GM12878 (cell line): ENCODE results near the gene MGAT1. TPM values are rescaled to one million over a fixed set of nuclear protein-coding genes. Genes with fewer than 3 reads are reported as not detected.

ENCODE experiments used
- ATAC-seq: fragments of 200-7000 bp; cut with Tn5 transposase; 3 replicates; pipeline ENCODE4 v1.9.1; 2020; ENCODE audit warnings: mild to moderate bottlenecking, moderate library complexity
- BruUV-seq: library from RNA; stranded (reverse); fragments of 400-500 nt; replicated peaks from 2 replicates; lab custom pipeline; 2021; lab: Mats Ljungman, UMichigan
- CTCF ChIA-PET: fragments of 300-600 bp; sonication (Branson Sonifier 250); formaldehyde crosslinking; extraction: SDS; loops from one replicate; lab custom pipeline; 2021; ENCODE audit warnings: inconsistent platforms; lab: Yijun Ruan, JAX
- POLR2A ChIA-PET: fragments of 350-600 bp; formaldehyde crosslinking; extraction: SDS; loops from one replicate; lab custom pipeline; 2021; ENCODE audit warnings: inconsistent platforms; lab: Charles Lee
- RAD21 ChIA-PET: fragments of 300-600 bp; sonication (Branson Sonifier 250); formaldehyde crosslinking; loops from one replicate; lab custom pipeline; 2023; ENCODE audit warnings: antibody characterized with exemption; ENCODE audit not compliant: unreplicated experiment; lab: Charles Lee
- SMC1A ChIA-PET: fragments of 300-600 bp; sonication (Branson Sonifier 250); formaldehyde crosslinking; loops from one replicate; lab custom pipeline; 2023; ENCODE audit not compliant: unreplicated experiment, uncharacterized antibody; lab: Charles Lee
- DNase-seq: peaks from one replicate; pipeline ENCODE4 v3.0.0-alpha.2; 2011; ENCODE audit warnings: low read depth, low spot score
- FAIRE-seq: peaks from 3 replicates; lab custom pipeline; 2011; peaks lifted over from hg19 to GRCh38; lab: Jason Lieb, UNC
- H2AFZ ChIP-seq: 2 replicates; pipeline ENCODE4 v1.6.0; 2011; ENCODE audit warnings: low read depth, low read length, control low read depth; ENCODE audit not compliant: control insufficient read depth
- H3K27ac ChIP-seq: 2 replicates; pipeline ENCODE4 v1.5.1; 2011; ENCODE audit warnings: control low read depth; ENCODE audit not compliant: control insufficient read depth, insufficient read depth
- H3K27me3 ChIP-seq, 2 experiments: replicated peaks in 1 of 2; 2 replicates each; pipeline versions ENCODE4 v1.6.0 to v1.6.1; 2011; ENCODE audit warnings: low read length in 1 of 2; ENCODE audit not compliant: control insufficient read depth in 2 of 2, insufficient read depth in 2 of 2
- H3K36me3 ChIP-seq, 2 experiments: 2 replicates each; pipeline ENCODE4 v1.5.1; 2011; ENCODE audit warnings: low read length in 1 of 2; ENCODE audit not compliant: control insufficient read depth in 2 of 2, insufficient read depth in 2 of 2
- H3K4me1 ChIP-seq: 2 replicates; pipeline ENCODE4 v1.6.1; 2011; ENCODE audit warnings: mild to moderate bottlenecking, low read length, moderate library complexity, mixed read lengths; ENCODE audit not compliant: control insufficient read depth, insufficient read depth
- H3K4me2 ChIP-seq: 2 replicates; pipeline ENCODE4 v1.6.0; 2011; ENCODE audit warnings: control low read depth; ENCODE audit not compliant: control insufficient read depth, insufficient read depth
- H3K4me3 ChIP-seq: fragments of 200-600 bp; sonication (generic); 2 replicates; pipeline ENCODE4 v1.5.1; 2016
- H3K79me2 ChIP-seq: 2 replicates; pipeline ENCODE4 v1.6.0; 2011; ENCODE audit warnings: low read length; ENCODE audit not compliant: control insufficient read depth, insufficient read depth
- H3K9ac ChIP-seq: 2 replicates; pipeline ENCODE4 v1.8.0; 2011; ENCODE audit warnings: low read length, control low read depth, mixed read lengths; ENCODE audit not compliant: control insufficient read depth, insufficient read depth
- H3K9me3 ChIP-seq: replicated peaks from 3 replicates; pipeline ENCODE4 v1.5.1; 2011; ENCODE audit warnings: mild to moderate bottlenecking, low read length; ENCODE audit not compliant: control insufficient read depth, insufficient read depth
- H4K20me1 ChIP-seq: 2 replicates; pipeline ENCODE4 v1.6.0; 2011; ENCODE audit not compliant: control insufficient read depth, insufficient read depth
- BACH1 ChIP-seq: fragments of 450-650 bp; IDR thresholded peaks from 2 replicates; pipeline ENCODE4 v1.6.1; 2017; ENCODE audit warnings: mild to moderate bottlenecking, borderline replicate concordance
- KDM1A ChIP-seq: fragments of 200-600 bp; sonication (generic); IDR thresholded peaks from 2 replicates; pipeline ENCODE4 v1.6.1; 2016; ENCODE audit warnings: borderline replicate concordance
- MAX ChIP-seq: IDR thresholded peaks from 2 replicates; pipeline ENCODE4 v1.6.1; 2012; ENCODE audit warnings: low read depth, low read length, improper control_type of control experiment
- RELA ChIP-seq: fragments of 450-650 bp; IDR thresholded peaks from 2 replicates; pipeline ENCODE4 v1.8.0; 2014; ENCODE audit warnings: borderline replicate concordance; ENCODE audit not compliant: partially characterized antibody
- SIX5 ChIP-seq: IDR thresholded peaks from 2 replicates; pipeline ENCODE4 v1.6.1; 2011; ENCODE audit warnings: mild to moderate bottlenecking, low read depth, low read length, moderate library complexity; ENCODE audit not compliant: severe bottlenecking
- ZNF207 ChIP-seq: fragments of 450-650 bp; IDR thresholded peaks from 2 replicates; pipeline ENCODE4 v1.6.1; 2014; ENCODE audit warnings: antibody characterized with exemption, mild to moderate bottlenecking, borderline replicate concordance
- ZNF592 ChIP-seq: fragments of 450-650 bp; IDR thresholded peaks from 2 replicates; pipeline ENCODE4 v1.6.1; 2017; ENCODE audit warnings: mild to moderate bottlenecking, moderate library complexity
- WGBS: methylation state at CpG from one replicate; pipeline ENCODE4 v1.1.6; 2016; ENCODE audit warnings: low lambda C conversion rate; ENCODE audit not compliant: insufficient replicate concordance, insufficient coverage; ENCODE audit errors: missing lambda C conversion rate; 5-methylcytosine and 5-hydroxymethylcytosine counted together
- in situ Hi-C: fragments of 300-500 bp; cut with MboI; formaldehyde crosslinking; loops from 9 replicates; pipeline ENCODE4 v1.14.3; 2018; ENCODE audit warnings: mixed read lengths
- intact Hi-C: fragments of 100-400 bp; cut with micrococcal nuclease; formaldehyde crosslinking; loops from one replicate; pipeline ENCODE4 v1.14.2; 2022; ENCODE audit not compliant: unreplicated experiment
- polyA plus RNA-seq, 11 experiments: library from polyadenylated mRNA; depleted of rRNA in 4 of 11; unstranded in 6 of 11; stranded (reverse) in 5 of 11; fragments of >200 nt; fragmentation: Nextera tagmentation in 4 of 11; fragmentation: Illumina TruSeq in 1 of 11; extraction: Ambion mirVana in 4 of 11; extraction: Trizol in 1 of 11; gene quantifications; 1 replicate in 1 of 11; 2 replicates in 10 of 11; pipeline versions ENCODE4 v1.2.1 to v1.2.3, GENCODE V29; 2011 to 2016; ENCODE audit warnings: inconsistent platforms in 2 of 11, missing spikeins in 2 of 11, low read depth in 1 of 11
- total RNA-seq, 4 experiments: library from RNA; depleted of rRNA in 3 of 4; stranded (reverse); fragments of >200 nt in 3 of 4; fragmentation: Illumina TruSeq in 1 of 4; extraction: Trizol in 1 of 4; gene quantifications; 2 replicates each; pipeline versions ENCODE4 v1.2.1 to v1.2.3, GENCODE V29; 2013 to 2021
- TF ChIP-seq, protein P1 (sequence below): fragments of 450-650 bp; formaldehyde crosslinking; IDR thresholded peaks from 2 replicates; pipeline ENCODE4 v1.5.0; 2022; ENCODE audit warnings: mild to moderate bottlenecking, missing genetic modification characterization
- TF ChIP-seq, protein P2 (sequence below): fragments of 150-350 bp; IDR thresholded peaks from 2 replicates; pipeline ENCODE4 v1.6.1; 2016; ENCODE audit warnings: low read depth, low read length

MGAT1 gene
- total and polyA plus RNA-seq, 10 of the 15 experiments (the other 5 are each of a cell fraction or from before 2014, with no cell fraction given): 3.1 to 88.4 (median 62.7) TPM

- H3K9me3 ChIP-seq: no peaks in the 10 kb centered on the region
- RAD21 ChIA-PET: no interaction called here
- peaks cover 50% of the 10 kb centered on the region for H4K20me1 ChIP-seq
- peaks cover 85% of the 10 kb centered on the region for H3K79me2 ChIP-seq
- ATAC-seq (no peak), DNase-seq (no peak), FAIRE-seq (no peak)
- no peak overlapping the region for H3K27ac ChIP-seq
- SMC1A ChIA-PET: no interaction called here
- no peaks in the 10 kb centered on the region for H3K27me3 ChIP-seq
- no TSS peak for BruUV-seq
- POLR2A ChIA-PET: no interaction called here
- TF ChIP-seq BACH1 (no peak), SIX5 (no peak), ZNF207 (no peak), MAX (no peak), RELA (no peak), ZNF592 (no peak), KDM1A (no peak)
- TF ChIP-seq, protein P1, sequence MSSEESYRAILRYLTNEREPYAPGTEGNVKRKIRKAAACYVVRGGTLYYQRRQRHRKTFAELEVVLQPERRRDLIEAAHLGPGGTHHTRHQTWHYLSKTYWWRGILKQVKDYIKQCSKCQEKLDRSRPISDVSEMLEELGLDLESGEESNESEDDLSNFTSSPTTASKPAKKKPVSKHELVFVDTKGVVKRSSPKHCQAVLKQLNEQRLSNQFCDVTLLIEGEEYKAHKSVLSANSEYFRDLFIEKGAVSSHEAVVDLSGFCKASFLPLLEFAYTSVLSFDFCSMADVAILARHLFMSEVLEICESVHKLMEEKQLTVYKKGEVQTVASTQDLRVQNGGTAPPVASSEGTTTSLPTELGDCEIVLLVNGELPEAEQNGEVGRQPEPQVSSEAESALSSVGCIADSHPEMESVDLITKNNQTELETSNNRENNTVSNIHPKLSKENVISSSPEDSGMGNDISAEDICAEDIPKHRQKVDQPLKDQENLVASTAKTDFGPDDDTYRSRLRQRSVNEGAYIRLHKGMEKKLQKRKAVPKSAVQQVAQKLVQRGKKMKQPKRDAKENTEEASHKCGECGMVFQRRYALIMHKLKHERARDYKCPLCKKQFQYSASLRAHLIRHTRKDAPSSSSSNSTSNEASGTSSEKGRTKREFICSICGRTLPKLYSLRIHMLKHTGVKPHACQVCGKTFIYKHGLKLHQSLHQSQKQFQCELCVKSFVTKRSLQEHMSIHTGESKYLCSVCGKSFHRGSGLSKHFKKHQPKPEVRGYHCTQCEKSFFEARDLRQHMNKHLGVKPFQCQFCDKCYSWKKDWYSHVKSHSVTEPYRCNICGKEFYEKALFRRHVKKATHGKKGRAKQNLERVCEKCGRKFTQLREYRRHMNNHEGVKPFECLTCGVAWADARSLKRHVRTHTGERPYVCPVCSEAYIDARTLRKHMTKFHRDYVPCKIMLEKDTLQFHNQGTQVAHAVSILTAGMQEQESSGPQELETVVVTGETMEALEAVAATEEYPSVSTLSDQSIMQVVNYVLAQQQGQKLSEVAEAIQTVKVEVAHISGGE (CRISPR knock-in tag): no peak
- TF ChIP-seq, protein P2, sequence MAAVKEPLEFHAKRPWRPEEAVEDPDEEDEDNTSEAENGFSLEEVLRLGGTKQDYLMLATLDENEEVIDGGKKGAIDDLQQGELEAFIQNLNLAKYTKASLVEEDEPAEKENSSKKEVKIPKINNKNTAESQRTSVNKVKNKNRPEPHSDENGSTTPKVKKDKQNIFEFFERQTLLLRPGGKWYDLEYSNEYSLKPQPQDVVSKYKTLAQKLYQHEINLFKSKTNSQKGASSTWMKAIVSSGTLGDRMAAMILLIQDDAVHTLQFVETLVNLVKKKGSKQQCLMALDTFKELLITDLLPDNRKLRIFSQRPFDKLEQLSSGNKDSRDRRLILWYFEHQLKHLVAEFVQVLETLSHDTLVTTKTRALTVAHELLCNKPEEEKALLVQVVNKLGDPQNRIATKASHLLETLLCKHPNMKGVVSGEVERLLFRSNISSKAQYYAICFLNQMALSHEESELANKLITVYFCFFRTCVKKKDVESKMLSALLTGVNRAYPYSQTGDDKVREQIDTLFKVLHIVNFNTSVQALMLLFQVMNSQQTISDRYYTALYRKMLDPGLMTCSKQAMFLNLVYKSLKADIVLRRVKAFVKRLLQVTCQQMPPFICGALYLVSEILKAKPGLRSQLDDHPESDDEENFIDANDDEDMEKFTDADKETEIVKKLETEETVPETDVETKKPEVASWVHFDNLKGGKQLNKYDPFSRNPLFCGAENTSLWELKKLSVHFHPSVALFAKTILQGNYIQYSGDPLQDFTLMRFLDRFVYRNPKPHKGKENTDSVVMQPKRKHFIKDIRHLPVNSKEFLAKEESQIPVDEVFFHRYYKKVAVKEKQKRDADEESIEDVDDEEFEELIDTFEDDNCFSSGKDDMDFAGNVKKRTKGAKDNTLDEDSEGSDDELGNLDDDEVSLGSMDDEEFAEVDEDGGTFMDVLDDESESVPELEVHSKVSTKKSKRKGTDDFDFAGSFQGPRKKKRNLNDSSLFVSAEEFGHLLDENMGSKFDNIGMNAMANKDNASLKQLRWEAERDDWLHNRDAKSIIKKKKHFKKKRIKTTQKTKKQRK: no peak
- H3K4me2 ChIP-seq: peak overlapping the region; percentile 47
- WGBS: 83% methylated on average over 6 of the region's 10 CpGs
- CTCF ChIA-PET: interaction anchor here (0.7 kb wide), 1 partner anchor 71 kb away, joined by 3 read pairs; no protein-coding TSS in a partner anchor
- H2AFZ ChIP-seq: no peak overlapping the region
- H3K4me1 ChIP-seq: peaks cover 27% of the 10 kb centered on the region
- no peak overlapping the region; the same call in 1 of the 2 replicates for H3K9ac ChIP-seq
- H3K36me3 ChIP-seq: peaks cover 12 to 27% of the 10 kb centered on the region in 2 experiments
- intact Hi-C loops: no loop called here
- H3K4me3 ChIP-seq: peak overlapping the region; percentile 26; the same call in 1 of the 2 replicates
- in situ Hi-C loops: no loop called here
Observed at GRCh38 chr5:180797256-180798192, 5.1 kb downstream of the MGAT1 start.
